ENCODE data around the gene ZNF506. TPM values are rescaled to one million over a fixed set of nuclear protein-coding genes. Genes with fewer than 3 reads are reported as not detected.
"Not testable (repeated sequence)": the region's sequence is repeated elsewhere in the genome, so short reads cannot be mapped to it uniquely, and the experiment has no call there.

The ZNF506 gene
- polyA plus RNA-seq, 1 of the 3 experiments (the other 2 are of a cell fraction): 4.1 TPM

DNA sequence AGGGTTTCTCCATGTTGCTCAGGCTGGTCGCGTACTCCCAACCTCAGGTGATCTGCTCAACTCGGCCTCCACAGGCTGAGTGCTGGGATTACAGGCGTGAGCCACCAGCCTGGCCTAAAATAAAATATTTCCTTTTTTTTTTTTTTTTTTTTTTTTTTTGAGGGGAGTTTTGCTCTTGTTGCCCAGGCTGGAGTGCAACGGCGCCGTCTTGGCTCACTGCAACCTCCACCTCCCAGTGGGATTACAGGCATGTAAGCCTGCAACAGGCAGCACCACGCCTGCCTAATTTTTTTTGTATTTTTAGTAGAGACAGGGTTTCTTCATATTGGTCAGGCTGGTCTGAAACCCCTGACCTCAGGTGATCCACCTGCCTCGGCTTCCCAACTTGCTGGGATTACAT lies 4.9 kb downstream of the ZNF506 start:
- H2AFZ ChIP-seq (ENCODE audit: low read depth): no peak overlapping the region
- H3K4me2 ChIP-seq: no peak overlapping the region
- no peaks in the 10 kb centered on the region for H4K20me1 ChIP-seq (ENCODE audit: insufficient read depth)
- CTCF ChIA-PET: no interaction called here
- no peak overlapping the region for H3K4me3 ChIP-seq (ENCODE audit: low read depth in 2 of 2, low read length in 1 of 2)
- no peak overlapping the region for H3K27ac ChIP-seq (ENCODE audit: low read depth in 2 of 2, low read length in 1 of 2)
- H3K27me3 ChIP-seq (ENCODE audit: insufficient read depth): no peaks in the 10 kb centered on the region
- H3K9ac ChIP-seq: no peak overlapping the region
- peaks cover 5% of the 10 kb centered on the region for H3F3A ChIP-seq (replicated peaks; ENCODE audit: insufficient read depth)
- no peak for TF ChIP-seq GABPA (IDR thresholded peaks at IDR 0.05; ENCODE audit: low read depth)
- TF ChIP-seq, protein P1, sequence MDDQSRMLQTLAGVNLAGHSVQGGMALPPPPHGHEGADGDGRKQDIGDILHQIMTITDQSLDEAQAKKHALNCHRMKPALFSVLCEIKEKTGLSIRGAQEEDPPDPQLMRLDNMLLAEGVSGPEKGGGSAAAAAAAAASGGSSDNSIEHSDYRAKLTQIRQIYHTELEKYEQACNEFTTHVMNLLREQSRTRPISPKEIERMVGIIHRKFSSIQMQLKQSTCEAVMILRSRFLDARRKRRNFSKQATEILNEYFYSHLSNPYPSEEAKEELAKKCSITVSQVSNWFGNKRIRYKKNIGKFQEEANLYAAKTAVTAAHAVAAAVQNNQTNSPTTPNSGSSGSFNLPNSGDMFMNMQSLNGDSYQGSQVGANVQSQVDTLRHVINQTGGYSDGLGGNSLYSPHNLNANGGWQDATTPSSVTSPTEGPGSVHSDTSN (IDR thresholded peaks at IDR 0.05): no peak
- TF ChIP-seq YY1 (IDR thresholded peaks at IDR 0.05; ENCODE audit: low read depth): no peak
- TF ChIP-seq NFIC (IDR thresholded peaks at IDR 0.05; ENCODE audit: borderline replicate concordance): no peak
- H3K4me1 ChIP-seq (ENCODE audit: control insufficient read depth in 1 of 2, insufficient read depth in 2 of 2, low read depth in 1 of 2, low read length in 1 of 2): no peaks in the 10 kb centered on the region; a peak in 1 of 4 replicates
- no peak for DNase-seq
- H3K36me3 ChIP-seq (replicated peaks in 1 of 2; ENCODE audit: control insufficient read depth in 1 of 2, insufficient read depth in 2 of 2, low read length in 1 of 2): peaks cover 12 to 53% of the 10 kb centered on the region in 2 experiments
- peaks cover 93% of the 10 kb centered on the region for H3K79me2 ChIP-seq (ENCODE audit: insufficient read depth)
- POLR2A ChIA-PET: no interaction called here
- H3K9me2 ChIP-seq: no peaks in the 10 kb centered on the region
- 92% methylated on average over 9 of the region's 9 CpGs for WGBS (ENCODE audit: low lambda C conversion rate)
- H3K9me3 ChIP-seq: no peaks in the 10 kb centered on the region

DNA sequence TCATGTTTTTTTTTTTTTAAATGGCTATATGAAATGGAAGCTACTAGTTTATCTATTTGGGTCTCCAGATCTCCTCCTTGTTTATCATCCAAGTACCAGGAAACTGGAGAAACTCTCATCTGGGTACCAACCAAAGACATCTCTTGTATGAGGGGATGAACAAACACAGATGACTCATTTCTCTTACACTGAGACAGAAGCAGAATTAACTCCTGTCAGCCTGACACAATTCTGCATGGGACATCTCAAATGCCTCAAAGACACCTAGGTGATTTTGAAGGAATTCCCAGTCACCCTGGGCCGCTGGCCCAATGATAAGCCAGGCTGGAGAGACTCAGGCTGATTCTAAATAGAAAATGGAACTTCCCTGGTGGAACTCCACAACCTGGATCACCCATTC lies 9.6 kb downstream of the ZNF506 start:
- H3K4me3 ChIP-seq (ENCODE audit: low read depth in 2 of 2, low read length in 1 of 2); H3K9me3 ChIP-seq; H2AFZ ChIP-seq (ENCODE audit: low read depth); DNase-seq; H4K20me1 ChIP-seq (ENCODE audit: insufficient read depth); H3K4me2 ChIP-seq; H3K27ac ChIP-seq (ENCODE audit: low read depth in 2 of 2, low read length in 1 of 2); H3K9me2 ChIP-seq; H3F3A ChIP-seq (replicated peaks; ENCODE audit: insufficient read depth); H3K9ac ChIP-seq; H3K4me1 ChIP-seq (ENCODE audit: control insufficient read depth in 1 of 2, insufficient read depth in 2 of 2, low read depth in 1 of 2, low read length in 1 of 2); H3K27me3 ChIP-seq (ENCODE audit: insufficient read depth); CTCF ChIA-PET: not testable (repeated sequence)
- 100% methylated on average over 1 of the region's 1 CpG for WGBS (ENCODE audit: low lambda C conversion rate)
- Histone ChIP-seq H3K36me3 (replicated peaks in 1 of 2; ENCODE audit: control insufficient read depth in 1 of 2, insufficient read depth in 2 of 2, low read length in 1 of 2) (peaks cover 7 to 56% of the 10 kb centered on the region in 2 experiments), H3K79me2 (ENCODE audit: insufficient read depth) (peaks cover 91% of the 10 kb centered on the region)
- POLR2A ChIA-PET: interaction anchor here (1.9 kb wide), 1 partner anchor 10 kb away, joined by 7 read pairs; the partner anchor contains the start of gene ZNF506

DNA sequence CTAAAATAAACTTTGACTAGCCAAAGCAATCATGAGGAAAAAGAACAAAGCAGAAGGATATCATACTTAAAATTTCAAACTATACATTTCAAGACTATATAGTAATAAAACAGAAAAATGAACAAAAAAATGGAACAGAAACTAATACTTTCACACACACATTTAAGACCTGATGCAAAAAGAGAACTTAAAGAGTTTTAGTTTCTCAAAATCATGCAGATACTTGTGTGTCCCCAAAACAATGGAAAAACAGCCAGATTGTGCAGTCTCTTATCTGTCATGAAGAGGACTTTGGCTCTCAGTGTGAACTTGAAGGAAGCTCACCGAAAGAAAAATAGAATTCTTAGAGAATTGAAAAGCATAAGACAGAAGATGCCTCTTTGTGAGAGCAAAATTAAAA lies 16.1 kb downstream of the ZNF506 start:
- H3K9me2 ChIP-seq: no peaks in the 10 kb centered on the region
- no peak overlapping the region for H3K9ac ChIP-seq
- H3K27me3 ChIP-seq (ENCODE audit: insufficient read depth): no peaks in the 10 kb centered on the region
- WGBS (ENCODE audit: low lambda C conversion rate): 100% methylated on average over 1 of the region's 1 CpG
- peaks cover 15% of the 10 kb centered on the region for H3F3A ChIP-seq (replicated peaks; ENCODE audit: insufficient read depth)
- peaks cover 30 to 73% of the 10 kb centered on the region in 2 experiments for H3K36me3 ChIP-seq (replicated peaks in 1 of 2; ENCODE audit: control insufficient read depth in 1 of 2, insufficient read depth in 2 of 2, low read length in 1 of 2)
- CTCF ChIA-PET: no interaction called here
- TF ChIP-seq FOSL2 (IDR thresholded peaks at IDR 0.05; ENCODE audit: borderline replicate concordance, low read depth) (no peak), MXI1 (IDR thresholded peaks at IDR 0.05; ENCODE audit: low read depth, low read length) (no peak)
- H3K27ac ChIP-seq (ENCODE audit: low read depth in 2 of 2, low read length in 1 of 2): no peak overlapping the region
- no peak overlapping the region for H2AFZ ChIP-seq (ENCODE audit: low read depth)
- no peak for DNase-seq
- POLR2A ChIA-PET: no interaction called here
- peaks cover 11% of the 10 kb centered on the region; the same call in 1 of the 2 replicates for H3K9me3 ChIP-seq
- H3K79me2 ChIP-seq (ENCODE audit: insufficient read depth): peaks cover 73% of the 10 kb centered on the region
- H3K4me1 ChIP-seq (ENCODE audit: control insufficient read depth in 1 of 2, insufficient read depth in 2 of 2, low read depth in 1 of 2, low read length in 1 of 2): no peaks in the 10 kb centered on the region
- no peak overlapping the region for H3K4me2 ChIP-seq
- no peaks in the 10 kb centered on the region for H4K20me1 ChIP-seq (ENCODE audit: insufficient read depth)
- H3K4me3 ChIP-seq (ENCODE audit: low read depth in 2 of 2, low read length in 1 of 2): no peak overlapping the region

Data from SK-N-SH (cell line).